Colonic mucosa (tissue), 4 donors: Measurements from ENCODE around the gene TM2D1. TPM values are rescaled to one million over a fixed set of nuclear protein-coding genes. Genes with fewer than 3 reads are reported as not detected.

Experiments
- DNase-seq: peaks from one replicate; pipeline ENCODE4 v3.0.0-alpha.2; 2020
- H3K27ac ChIP-seq: fragments of 200-600 bp; one replicate; pipeline ENCODE4 v1.8.0; 2021
- H3K27me3 ChIP-seq: fragments of 200-600 bp; one replicate; pipeline ENCODE4 v1.8.0; 2021
- H3K36me3 ChIP-seq: fragments of 200-600 bp; one replicate; pipeline ENCODE4 v1.8.0; 2021
- H3K4me1 ChIP-seq: fragments of 200-600 bp; one replicate; pipeline ENCODE4 v1.8.0; 2021; ENCODE audit warnings: mild to moderate bottlenecking
- H3K4me3 ChIP-seq: fragments of 200-600 bp; one replicate; pipeline ENCODE4 v1.8.0; 2021
- H3K9ac ChIP-seq, 2 donors: one replicate each; pipeline ENCODE4 v1.7.0; 2013; ENCODE audit warnings: control low read depth in 2 of 2, low read depth in 2 of 2, low read length in 2 of 2
- H3K9me3 ChIP-seq: fragments of 200-600 bp; one replicate; pipeline ENCODE4 v1.8.0; 2021
- CTCF ChIP-seq: fragments of 200-600 bp; IDR thresholded peaks from one replicate; pipeline ENCODE4 v1.8.0; 2022; ENCODE audit warnings: antibody characterized with exemption, mild to moderate bottlenecking
- intact Hi-C: fragments of 100-400 bp; cut with DNase I; formaldehyde crosslinking; loops from one replicate; pipeline ENCODE4 v1.14.1; 2022
- total RNA-seq, 2 donors: library from RNA; stranded (reverse); fragmentation: NEBNext Ultra II Directional in 1 of 2; extraction: Animal tissue kit (Norgen Biotek cat#: 25700) in 1 of 2; gene quantifications; one replicate each; pipeline ENCODE4 v1.2.1, GENCODE V29; 2021
- donor health status: healthy.
- donor health status: DM: no; HTN: no; CAD: no.
- donor health status: DM: no; HTN: no; CAD: no.

The TM2D1 gene
- total RNA-seq, 2 donors from 2014 or later: 31.2 to 47.4 TPM

- TF ChIP-seq CTCF: no peak
- intact Hi-C loops: no loop called here
- Histone ChIP-seq H3K9ac (no peak overlapping the region), H3K4me1 (no peaks in the 10 kb centered on the region), H3K9me3 (no peaks in the 10 kb centered on the region), H3K27me3 (no peaks in the 10 kb centered on the region), H3K36me3 (no peaks in the 10 kb centered on the region), H3K27ac (no peak overlapping the region), H3K4me3 (no peak overlapping the region)
- no peak for DNase-seq
Observed at GRCh38 chr1:61753998-61754508, 29.1 kb upstream of the TM2D1 start.

GRCh38 chr1:61752921-61753389, 28.0 kb upstream of the TM2D1 start:
- Histone ChIP-seq H3K36me3 (no peaks in the 10 kb centered on the region), H3K9ac (no peak overlapping the region), H3K4me1 (no peaks in the 10 kb centered on the region), H3K9me3 (no peaks in the 10 kb centered on the region), H3K4me3 (no peak overlapping the region), H3K27ac (no peak overlapping the region), H3K27me3 (no peaks in the 10 kb centered on the region)
- TF ChIP-seq CTCF: no peak
- DNase-seq: no peak
- intact Hi-C loops: no loop called here

GRCh38 chr1:61749574-61749973, 24.6 kb upstream of the TM2D1 start:
- Histone ChIP-seq H3K4me3 (no peak overlapping the region), H3K4me1 (no peaks in the 10 kb centered on the region), H3K9me3 (no peaks in the 10 kb centered on the region), H3K27me3 (no peaks in the 10 kb centered on the region), H3K27ac (no peak overlapping the region), H3K36me3 (no peaks in the 10 kb centered on the region), H3K9ac (no peak overlapping the region)
- no peak for DNase-seq
- intact Hi-C loops: no loop called here
- no peak for TF ChIP-seq CTCF

- intact Hi-C loops: no loop called here
- DNase-seq: no peak
- no peaks in the 10 kb centered on the region for H3K4me1 ChIP-seq
- no peak for TF ChIP-seq CTCF
- no peak overlapping the region for H3K4me3 ChIP-seq
- no peak overlapping the region for H3K9ac ChIP-seq
- no peak overlapping the region for H3K27ac ChIP-seq
- H3K9me3 ChIP-seq: no peaks in the 10 kb centered on the region
- H3K36me3 ChIP-seq: no peaks in the 10 kb centered on the region
- no peaks in the 10 kb centered on the region for H3K27me3 ChIP-seq
Observed at GRCh38 chr1:61748566-61748965, 23.6 kb upstream of the TM2D1 start.

GRCh38 chr1:61746813-61747212, 21.9 kb upstream of the TM2D1 start:
- Histone ChIP-seq H3K4me1 (no peaks in the 10 kb centered on the region), H3K9me3 (no peaks in the 10 kb centered on the region), H3K9ac (no peak overlapping the region), H3K4me3 (no peak overlapping the region), H3K27me3 (no peaks in the 10 kb centered on the region), H3K27ac (no peak overlapping the region), H3K36me3 (no peaks in the 10 kb centered on the region)
- no peak for DNase-seq
- intact Hi-C loops: no loop called here
- TF ChIP-seq CTCF: no peak
